MCF 10A (cell line): ENCODE results near the gene FANCC. TPM values are rescaled to one million over a fixed set of nuclear protein-coding genes. Genes with fewer than 3 reads are reported as not detected.
A peak's percentile ranks its signal among the peaks of the same experiment; 100 is the strongest.

Source experiments
- BruUV-seq: library from RNA; stranded (reverse); fragments of 400-500 nt; replicated peaks from 2 replicates; lab custom pipeline; 2021; lab: Mats Ljungman, UMichigan
- CTCF ChIA-PET: fragments of 300-600 bp; sonication (Branson Sonifier 250); formaldehyde crosslinking; extraction: SDS; loops from one replicate; lab custom pipeline; 2021; ENCODE audit warnings: antibody characterized with exemption, inconsistent platforms; lab: Yijun Ruan, JAX
- POLR2A ChIA-PET: fragments of 300-600, 350-650 bp; sonication (Branson Sonifier 250); formaldehyde crosslinking; extraction: SDS; loops from one replicate; lab custom pipeline; 2020; ENCODE audit warnings: antibody characterized with exemption, inconsistent platforms; lab: Yijun Ruan, JAX
- DNase-seq: peaks from one replicate; pipeline ENCODE4 v3.0.0-alpha.2; 2018; ENCODE audit not compliant: unreplicated experiment
- H3K27ac Mint-ChIP-seq: one replicate; pipeline ENCODE4 v1.8.0; 2022; ENCODE audit warnings: mild to moderate bottlenecking, low read depth, mixed read lengths; ENCODE audit not compliant: unreplicated experiment
- H3K27me3 Mint-ChIP-seq: one replicate; pipeline ENCODE4 v1.8.0; 2022; ENCODE audit warnings: mixed read lengths; ENCODE audit not compliant: insufficient read depth, unreplicated experiment
- H3K36me3 Mint-ChIP-seq: one replicate; pipeline ENCODE4 v1.8.0; 2022; ENCODE audit warnings: mild to moderate bottlenecking, moderate library complexity, mixed read lengths; ENCODE audit not compliant: insufficient read depth, unreplicated experiment
- H3K4me1 Mint-ChIP-seq: one replicate; pipeline ENCODE4 v1.8.0; 2022; ENCODE audit warnings: mixed read lengths; ENCODE audit not compliant: insufficient read depth, unreplicated experiment
- H3K4me3 Mint-ChIP-seq: one replicate; pipeline ENCODE4 v1.8.0; 2022; ENCODE audit warnings: mild to moderate bottlenecking, moderate library complexity, mixed read lengths; ENCODE audit not compliant: unreplicated experiment
- H3K9me3 Mint-ChIP-seq: one replicate; pipeline ENCODE4 v1.8.0; 2022; ENCODE audit warnings: mixed read lengths; ENCODE audit not compliant: unreplicated experiment
- intact Hi-C: fragments of 100-400 bp; cut with micrococcal nuclease; formaldehyde crosslinking; loops from 2 replicates; pipeline ENCODE4 v1.14.1; 2022
- total RNA-seq: library from RNA; stranded (reverse); gene quantifications from 2 replicates; pipeline ENCODE4 v1.2.3, GENCODE V29; 2022
- TF ChIP-seq, protein P1 (sequence below): fragments of 200-600 bp; IDR thresholded peaks from one replicate; pipeline ENCODE4 v1.8.0; 2022; ENCODE audit warnings: antibody characterized with exemption, mild to moderate bottlenecking; ENCODE audit not compliant: unreplicated experiment

Gene FANCC
- total RNA-seq, 1 experiment from 2014 or later, result 12.1 TPM

DNA sequence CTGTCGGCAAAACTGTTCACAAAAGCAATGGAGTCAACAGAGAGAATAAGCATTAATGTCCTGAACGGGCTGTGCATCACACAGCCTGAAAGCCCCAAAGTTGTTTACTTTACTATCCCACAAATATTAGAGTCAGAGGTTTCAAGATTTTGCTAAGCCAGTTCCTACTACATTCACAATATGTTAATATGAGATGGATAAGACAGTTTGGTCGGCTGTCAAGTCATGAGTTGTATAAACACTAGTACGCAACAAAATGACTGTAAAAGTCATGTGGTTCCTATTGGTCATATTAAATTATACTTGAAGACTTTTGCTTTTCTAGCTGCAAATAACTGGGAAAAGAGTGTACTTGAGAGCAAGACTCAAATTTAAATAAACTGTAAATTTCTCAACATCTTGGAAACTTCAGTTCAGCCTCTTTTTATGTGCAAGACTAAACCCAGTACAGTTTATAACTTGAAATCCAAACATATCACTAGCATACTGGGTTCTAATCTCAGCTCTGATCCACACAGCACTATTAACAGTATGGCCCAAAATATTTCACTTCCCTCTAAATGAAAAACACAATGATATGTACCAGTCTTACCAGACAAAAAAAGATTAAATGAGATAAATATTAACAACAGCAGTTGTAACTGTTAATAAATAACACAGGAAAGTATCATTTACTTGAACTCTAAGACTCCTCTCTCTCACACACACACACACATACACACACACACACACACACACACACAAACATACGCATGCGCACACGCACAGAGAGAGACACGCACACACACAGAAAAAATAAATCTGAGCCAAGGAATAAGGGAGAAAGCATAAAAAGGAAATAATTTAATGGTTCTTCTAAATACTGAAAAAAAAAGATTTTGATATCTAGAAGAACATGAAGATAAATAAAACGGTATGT lies 33.1 kb downstream of the FANCC start:
- CTCF ChIA-PET, result interaction anchor here (1.2 kb wide), 1 partner anchor 19 kb away, joined by 5 read pairs; no protein-coding TSS in a partner anchor
- H3K4me3 Mint-ChIP-seq, result no peak overlapping the region

DNA sequence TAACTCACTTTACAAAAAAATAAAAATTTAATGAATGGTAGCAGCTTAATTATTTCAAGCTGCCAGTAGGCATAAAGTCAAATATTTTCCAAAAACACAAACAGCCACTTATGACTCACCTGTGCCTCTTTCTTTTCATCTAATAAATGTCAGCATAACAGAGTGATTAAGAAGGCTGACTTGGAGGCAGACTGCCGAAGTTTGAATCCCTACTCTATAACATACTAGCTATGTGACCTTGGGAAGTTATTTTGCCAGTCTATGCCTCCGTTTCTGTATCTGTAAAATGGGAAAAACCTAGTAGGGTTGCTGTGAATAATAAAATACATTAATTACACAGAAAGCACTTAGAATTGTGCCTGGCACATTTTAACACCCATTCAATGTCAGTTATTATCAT lies 33.8 kb downstream of the FANCC start:
- no peaks in the 10 kb centered on the region for H3K36me3 Mint-ChIP-seq
- no peak overlapping the region for H3K4me3 Mint-ChIP-seq
- no peaks in the 10 kb centered on the region for H3K27me3 Mint-ChIP-seq
- no peaks in the 10 kb centered on the region for H3K4me1 Mint-ChIP-seq
- no peak overlapping the region for H3K27ac Mint-ChIP-seq
- intact Hi-C loops, result no loop called here
- peak; percentile 18 for DNase-seq
- peaks cover 12% of the 10 kb centered on the region for H3K9me3 Mint-ChIP-seq
- BruUV-seq, result no TSS peak
- TF ChIP-seq, protein P1, sequence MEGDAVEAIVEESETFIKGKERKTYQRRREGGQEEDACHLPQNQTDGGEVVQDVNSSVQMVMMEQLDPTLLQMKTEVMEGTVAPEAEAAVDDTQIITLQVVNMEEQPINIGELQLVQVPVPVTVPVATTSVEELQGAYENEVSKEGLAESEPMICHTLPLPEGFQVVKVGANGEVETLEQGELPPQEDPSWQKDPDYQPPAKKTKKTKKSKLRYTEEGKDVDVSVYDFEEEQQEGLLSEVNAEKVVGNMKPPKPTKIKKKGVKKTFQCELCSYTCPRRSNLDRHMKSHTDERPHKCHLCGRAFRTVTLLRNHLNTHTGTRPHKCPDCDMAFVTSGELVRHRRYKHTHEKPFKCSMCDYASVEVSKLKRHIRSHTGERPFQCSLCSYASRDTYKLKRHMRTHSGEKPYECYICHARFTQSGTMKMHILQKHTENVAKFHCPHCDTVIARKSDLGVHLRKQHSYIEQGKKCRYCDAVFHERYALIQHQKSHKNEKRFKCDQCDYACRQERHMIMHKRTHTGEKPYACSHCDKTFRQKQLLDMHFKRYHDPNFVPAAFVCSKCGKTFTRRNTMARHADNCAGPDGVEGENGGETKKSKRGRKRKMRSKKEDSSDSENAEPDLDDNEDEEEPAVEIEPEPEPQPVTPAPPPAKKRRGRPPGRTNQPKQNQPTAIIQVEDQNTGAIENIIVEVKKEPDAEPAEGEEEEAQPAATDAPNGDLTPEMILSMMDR, result no peak
- POLR2A ChIA-PET, result interaction anchor here (0.6 to 1.1 kb wide), 3 partner anchors 99 to 223 kb away, joined by 3 to 4 read pairs (median 3); no protein-coding TSS in a partner anchor
- CTCF ChIA-PET, result interaction anchor here (0.6 to 1.2 kb wide), 2 partner anchors 18 to 826 kb away, joined by 3 to 5 read pairs; no protein-coding TSS in a partner anchor

More for the DNA sequence above, 33.1 kb downstream of the FANCC start:
- Mint-ChIP-seq H3K4me1 (no peaks in the 10 kb centered on the region), H3K36me3 (no peaks in the 10 kb centered on the region), H3K27me3 (no peaks in the 10 kb centered on the region), H3K27ac (no peak overlapping the region), H3K9me3 (peaks cover 12% of the 10 kb centered on the region)
- no TSS peak for BruUV-seq
- TF ChIP-seq, protein P1, result no peak
- peak; percentile 18 for DNase-seq
- POLR2A ChIA-PET, result interaction anchor here (0.6 to 0.8 kb wide), 2 partner anchors 86 to 200 kb away, joined by 3 to 4 read pairs; no protein-coding TSS in a partner anchor
- intact Hi-C loops, result no loop called here

DNA sequence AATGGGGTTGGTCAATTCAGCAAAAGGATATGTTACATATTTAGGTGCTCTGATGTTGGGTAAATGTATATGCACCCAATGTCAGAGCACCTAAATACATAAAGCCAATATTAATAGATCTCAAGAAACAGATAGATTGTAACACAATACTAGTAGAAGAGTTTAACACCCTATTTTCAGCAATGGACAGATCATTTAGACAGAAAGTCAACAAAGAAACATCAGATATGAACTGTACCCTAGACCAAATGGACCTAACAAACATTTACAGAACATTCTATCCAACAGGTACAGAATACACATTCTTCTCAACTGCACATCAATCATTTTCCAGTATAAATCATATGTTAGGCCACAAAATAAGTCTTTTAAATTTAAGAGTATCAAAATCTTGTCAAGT lies 35.2 kb downstream of the FANCC start:
- CTCF ChIA-PET, result no interaction called here
- intact Hi-C loops, result no loop called here
- POLR2A ChIA-PET, result no interaction called here
- no peak for DNase-seq
- TF ChIP-seq, protein P1, result no peak
- no peaks in the 10 kb centered on the region for H3K27me3 Mint-ChIP-seq
- H3K27ac Mint-ChIP-seq, result no peak overlapping the region
- H3K9me3 Mint-ChIP-seq, result peaks cover 12% of the 10 kb centered on the region
- H3K4me3 Mint-ChIP-seq, result no peak overlapping the region
- no peaks in the 10 kb centered on the region for H3K4me1 Mint-ChIP-seq
- no peaks in the 10 kb centered on the region for H3K36me3 Mint-ChIP-seq
- no TSS peak for BruUV-seq

DNA sequence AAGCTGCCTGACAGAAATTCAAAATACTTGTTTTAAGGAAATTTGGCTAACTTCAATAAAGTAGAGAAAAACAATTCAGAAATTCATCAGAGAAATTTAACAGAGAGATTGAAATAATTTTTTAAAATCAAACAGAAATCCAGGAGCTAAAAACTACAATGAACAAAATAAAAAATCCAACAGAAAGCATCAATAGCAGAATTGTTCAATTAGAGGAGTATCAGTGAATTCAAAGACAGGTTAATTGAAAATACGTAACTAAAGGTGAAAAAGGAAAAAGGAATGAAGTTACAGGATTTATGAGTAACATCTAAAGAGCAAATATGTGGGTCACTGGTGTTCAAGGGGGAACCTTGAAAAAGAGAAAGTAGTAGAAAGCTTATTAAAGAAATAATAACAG lies 36.8 kb downstream of the FANCC start:
- Mint-ChIP-seq H3K36me3 (no peaks in the 10 kb centered on the region), H3K9me3 (peaks cover 12% of the 10 kb centered on the region), H3K4me1 (no peaks in the 10 kb centered on the region), H3K27me3 (no peaks in the 10 kb centered on the region), H3K27ac (no peak overlapping the region), H3K4me3 (no peak overlapping the region)
- DNase-seq, result no peak
- ChIA-PET POLR2A (interaction anchor here (0.6 to 1.7 kb wide), 3 partner anchors 13 to 225 kb away, joined by 3 to 4 read pairs (median 3); no protein-coding TSS in a partner anchor), CTCF (interaction anchor here (0.6 to 0.7 kb wide), 2 partner anchors 48 to 101 kb away, joined by 3 to 4 read pairs; no protein-coding TSS in a partner anchor)
- intact Hi-C loops, result no loop called here
- BruUV-seq, result no TSS peak
- TF ChIP-seq, protein P1, result no peak
